22Rv1 (cell line): Measurements from ENCODE around the gene SEMA3E.

Source experiments
- CTCF ChIP-seq: fragments of 450-650 bp; IDR thresholded peaks from 2 replicates; pipeline ENCODE4 v1.5.1; 2017; ENCODE audit warnings: mild to moderate bottlenecking
- ZFX ChIP-seq: fragments of 450-650 bp; IDR thresholded peaks from 2 replicates; pipeline ENCODE4 v1.6.1; 2017; ENCODE audit warnings: antibody characterized with exemption, borderline replicate concordance

GRCh38 chr7:83439026-83439425 lies 209.9 kb downstream of the SEMA3E start:
- TF ChIP-seq CTCF: no peak
- no peak for TF ChIP-seq ZFX
